Endometrium (tissue), 2 donors: ENCODE measurements around the gene FOXA3.
"Not testable (repeated sequence)": the region's sequence is repeated elsewhere in the genome, so short reads cannot be mapped to it uniquely, and the experiment has no call there.

ENCODE experiments used
- FAIRE-seq: peaks from 2 replicates; lab custom pipeline; 2012; peaks lifted over from hg19 to GRCh38; lab: Jason Lieb, UNC
- donor health status: control.
- donor health status: control.

The FOXA3 gene

GRCh38 chr19:45890877-45891276 is 26.8 kb downstream of the FOXA3 start:
- FAIRE-seq = no peak

- FAIRE-seq = no peak
Observed at GRCh38 chr19:45895519-45895972, 31.4 kb downstream of the FOXA3 start.

- FAIRE-seq = not testable (repeated sequence)
Observed at GRCh38 chr19:45895983-45896599, 32.0 kb downstream of the FOXA3 start.

GRCh38 chr19:45897261-45897812 is 33.2 kb downstream of the FOXA3 start:
- no peak for FAIRE-seq

- no peak for FAIRE-seq
Observed at GRCh38 chr19:45899253-45899652, 35.1 kb downstream of the FOXA3 start.

- no peak for FAIRE-seq
Observed at GRCh38 chr19:45899919-45900589, 35.9 kb downstream of the FOXA3 start.

- FAIRE-seq = no peak
Observed at GRCh38 chr19:45900738-45901431, 36.8 kb downstream of the FOXA3 start.

GRCh38 chr19:45901432-45901911 is 37.3 kb downstream of the FOXA3 start:
- FAIRE-seq = no peak

GRCh38 chr19:45901912-45902650 is 38.0 kb downstream of the FOXA3 start, which contains the start of gene MYPOP:
TSS of gene MYPOP (minus strand) at chr19:45902613. CDS start at chr19:45901773, 840 bp downstream.
- no peak for FAIRE-seq

GRCh38 chr19:45902651-45903625 is 38.8 kb downstream of the FOXA3 start:
- FAIRE-seq = peak; percentile 35

GRCh38 chr19:45905011-45905410 is 40.9 kb downstream of the FOXA3 start:
- no peak for FAIRE-seq

- FAIRE-seq = no peak
Observed at GRCh38 chr19:45906221-45906620, 42.1 kb downstream of the FOXA3 start.

- FAIRE-seq = no peak
Observed at GRCh38 chr19:45908956-45909355, 44.8 kb downstream of the FOXA3 start.

- no peak for FAIRE-seq
Observed at GRCh38 chr19:45911291-45911690, 47.2 kb downstream of the FOXA3 start.

GRCh38 chr19:45913874-45914830 is 50.0 kb downstream of the FOXA3 start, which contains the start of gene NANOS2:
TSS of gene NANOS2 (minus strand) at chr19:45914778. CDS start at chr19:45914693, 85 bp downstream.
- no peak for FAIRE-seq

- no peak for FAIRE-seq
Observed at GRCh38 chr19:45917421-45918091, 53.4 kb downstream of the FOXA3 start.

GRCh38 chr19:45918721-45919120 is 54.6 kb downstream of the FOXA3 start:
- no peak for FAIRE-seq

GRCh38 chr19:45919678-45920077 is 55.6 kb downstream of the FOXA3 start:
- no peak for FAIRE-seq

GRCh38 chr19:45920458-45920857 is 56.3 kb downstream of the FOXA3 start:
- FAIRE-seq = no peak
